GM13977 (cell line): ENCODE results near the gene IFTAP.

ENCODE experiments used
- DNase-seq: peaks from one replicate; pipeline ENCODE4 v3.0.0; 2012; ENCODE audit warnings: low spot score
- in situ Hi-C: fragments of 300-500 bp; cut with MboI; formaldehyde crosslinking; loops from one replicate; pipeline ENCODE4 v1.12.0; 2022; ENCODE audit warnings: low sequenced_read_pairs, low pct_unique_long_range_greater_than_20kb, mixed read lengths, inconsistent platforms; ENCODE audit not compliant: unreplicated experiment
- TF ChIP-seq, protein P1 (sequence below): IDR thresholded peaks from 2 replicates; pipeline ENCODE4 v1.5.1; 2012; ENCODE audit warnings: mild to moderate bottlenecking, control low read depth; ENCODE audit not compliant: insufficient read depth; ENCODE audit errors: extremely low read depth, missing control alignments

IFTAP gene

DNA sequence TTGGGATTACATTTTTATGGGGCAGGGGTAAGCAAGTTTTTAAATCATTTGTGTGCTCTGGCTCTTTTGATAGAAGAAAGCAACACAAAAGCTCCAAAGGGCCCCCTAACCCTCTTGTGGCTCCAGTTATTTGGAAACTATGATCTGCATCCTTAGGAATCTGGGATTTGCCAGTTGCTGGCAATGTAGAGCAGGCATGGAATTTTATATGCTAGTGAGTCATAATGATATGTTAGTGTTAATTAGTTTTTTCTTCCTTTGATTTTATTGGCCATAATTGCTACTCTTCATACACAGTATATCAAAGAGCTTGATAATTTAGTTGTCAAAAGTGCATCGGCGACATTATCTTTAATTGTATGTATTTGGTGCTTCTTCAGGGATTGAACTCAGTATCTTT, 16.4 kb upstream of the IFTAP start:
- in situ Hi-C loops, result no loop called here
- no peak for DNase-seq
- TF ChIP-seq, protein P1, sequence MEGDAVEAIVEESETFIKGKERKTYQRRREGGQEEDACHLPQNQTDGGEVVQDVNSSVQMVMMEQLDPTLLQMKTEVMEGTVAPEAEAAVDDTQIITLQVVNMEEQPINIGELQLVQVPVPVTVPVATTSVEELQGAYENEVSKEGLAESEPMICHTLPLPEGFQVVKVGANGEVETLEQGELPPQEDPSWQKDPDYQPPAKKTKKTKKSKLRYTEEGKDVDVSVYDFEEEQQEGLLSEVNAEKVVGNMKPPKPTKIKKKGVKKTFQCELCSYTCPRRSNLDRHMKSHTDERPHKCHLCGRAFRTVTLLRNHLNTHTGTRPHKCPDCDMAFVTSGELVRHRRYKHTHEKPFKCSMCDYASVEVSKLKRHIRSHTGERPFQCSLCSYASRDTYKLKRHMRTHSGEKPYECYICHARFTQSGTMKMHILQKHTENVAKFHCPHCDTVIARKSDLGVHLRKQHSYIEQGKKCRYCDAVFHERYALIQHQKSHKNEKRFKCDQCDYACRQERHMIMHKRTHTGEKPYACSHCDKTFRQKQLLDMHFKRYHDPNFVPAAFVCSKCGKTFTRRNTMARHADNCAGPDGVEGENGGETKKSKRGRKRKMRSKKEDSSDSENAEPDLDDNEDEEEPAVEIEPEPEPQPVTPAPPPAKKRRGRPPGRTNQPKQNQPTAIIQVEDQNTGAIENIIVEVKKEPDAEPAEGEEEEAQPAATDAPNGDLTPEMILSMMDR, result no peak

DNA sequence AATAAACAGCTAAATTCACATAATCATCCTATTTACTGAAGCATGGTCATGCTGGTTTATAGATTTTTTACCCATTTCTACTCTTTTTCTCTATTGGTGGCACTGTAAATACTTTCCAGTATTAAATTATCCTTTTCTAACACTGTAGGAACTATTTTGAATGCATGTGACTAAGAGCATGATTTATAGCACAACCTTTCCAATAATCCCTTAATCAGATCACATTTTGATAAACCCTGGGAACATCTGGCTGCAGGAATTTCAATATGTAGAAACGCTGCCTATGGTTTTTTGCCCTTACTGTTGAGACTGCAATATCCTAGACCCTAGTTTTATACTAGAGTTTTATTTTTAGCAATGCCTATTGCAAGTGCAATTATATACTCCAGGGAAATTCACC, 15.8 kb upstream of the IFTAP start:
- no peak for DNase-seq
- TF ChIP-seq, protein P1, result no peak
- in situ Hi-C loops, result no loop called here

DNA sequence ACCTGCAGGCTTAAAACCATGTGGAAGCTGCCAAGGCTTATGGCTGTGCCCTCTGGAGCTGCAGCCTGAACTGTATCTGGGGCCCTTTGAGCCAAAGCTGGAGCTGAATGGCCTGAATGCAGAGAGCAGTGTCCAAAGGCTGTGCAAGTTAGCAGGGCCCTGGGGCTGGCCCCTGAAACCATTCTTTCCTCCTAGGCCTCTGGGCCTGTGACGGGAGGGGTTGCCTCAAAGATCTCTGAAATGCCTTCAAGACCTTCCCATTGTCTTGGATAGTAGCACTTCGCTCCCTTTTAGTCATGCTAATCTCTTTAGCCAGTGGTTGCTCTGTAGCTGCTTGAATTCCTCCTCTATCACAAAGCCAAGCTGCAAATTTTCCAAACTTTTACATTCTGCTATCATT, 12.8 kb upstream of the IFTAP start:
- DNase-seq, result no peak
- in situ Hi-C loops, result no loop called here

DNA sequence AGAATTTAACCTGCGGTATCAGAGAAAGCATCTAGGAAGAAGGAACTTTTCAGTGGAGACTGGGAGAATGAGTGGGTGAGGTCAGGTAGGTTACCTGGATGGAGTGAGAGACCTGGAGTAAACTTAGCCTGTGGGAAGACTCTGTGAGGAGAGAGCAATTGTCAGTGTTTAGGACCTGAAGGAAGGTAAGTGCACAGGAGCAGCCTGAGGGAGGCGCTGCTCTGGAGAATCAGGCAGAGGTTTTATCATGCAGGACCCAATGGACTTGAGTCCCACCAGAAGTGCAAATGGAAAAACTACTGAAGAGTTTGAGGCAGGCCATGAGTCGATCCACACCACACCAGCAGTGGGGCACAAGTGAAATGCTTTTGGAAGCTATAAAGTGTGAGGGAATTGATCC, 10.6 kb upstream of the IFTAP start:
- no peak for DNase-seq
- TF ChIP-seq, protein P1, result no peak
- in situ Hi-C loops, result no loop called here

More for the DNA sequence above, 12.8 kb upstream of the IFTAP start:
- TF ChIP-seq, protein P1, result no peak

DNA sequence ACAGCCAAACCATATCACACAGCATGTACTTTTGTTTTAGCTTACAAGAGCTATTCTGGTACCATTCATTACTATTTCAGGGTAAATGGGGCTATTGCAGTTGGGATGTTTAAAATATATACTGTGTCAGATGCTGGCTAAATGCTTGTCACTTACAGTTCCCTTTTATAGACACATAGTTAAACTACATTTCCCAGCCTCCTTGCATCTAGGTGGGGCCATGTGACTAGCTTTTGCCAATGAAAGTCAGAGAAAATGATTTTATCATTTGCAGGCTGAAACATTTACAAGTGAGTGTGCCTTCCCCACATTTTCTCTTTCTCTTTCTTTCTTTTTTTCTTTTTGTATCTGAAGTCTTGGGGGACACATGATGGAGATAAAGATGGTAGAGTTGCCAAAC, 7.8 kb upstream of the IFTAP start:
- in situ Hi-C loops, result no loop called here
- TF ChIP-seq, protein P1, result no peak
- DNase-seq, result no peak

DNA sequence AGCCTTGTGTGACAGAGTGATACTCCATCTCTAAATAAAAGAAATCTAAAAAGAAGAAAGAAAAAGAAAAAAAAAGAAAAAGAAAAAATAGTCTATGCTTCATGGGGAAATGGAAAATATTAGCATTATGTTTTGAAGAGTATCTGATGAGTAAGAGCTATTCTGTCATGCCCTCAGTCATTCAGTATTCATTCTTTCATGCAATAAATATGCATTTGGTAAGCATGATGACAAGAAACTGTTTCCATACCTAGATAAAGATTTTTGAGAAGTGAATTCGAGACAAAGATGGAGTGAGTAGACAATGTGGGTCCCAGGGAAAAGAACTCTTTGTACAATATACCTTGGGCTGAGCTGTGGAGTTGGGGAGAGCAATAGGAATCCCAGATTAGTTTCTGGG, 6.2 kb upstream of the IFTAP start:
- TF ChIP-seq, protein P1, result no peak
- no peak for DNase-seq
- in situ Hi-C loops, result no loop called here

DNA sequence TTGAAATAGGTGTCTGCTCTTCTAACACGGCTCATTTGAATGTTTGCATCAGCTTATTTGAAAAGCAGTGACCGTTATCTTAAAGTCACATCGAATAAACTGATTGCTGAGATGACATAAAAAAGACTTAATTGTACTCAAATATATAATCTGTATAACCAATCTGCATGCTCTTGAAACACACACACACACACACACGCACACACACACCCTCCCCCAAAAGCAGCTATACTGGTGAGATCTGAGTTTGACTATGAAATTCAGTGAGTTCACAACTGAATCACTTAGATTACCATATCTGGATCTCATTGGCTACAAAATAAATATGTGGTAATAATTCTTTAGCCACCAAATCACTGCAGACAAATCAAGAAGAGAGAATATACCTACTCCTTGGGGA, 3.8 kb upstream of the IFTAP start:
- in situ Hi-C loops, result no loop called here
- TF ChIP-seq, protein P1, result no peak
- DNase-seq, result no peak
